Left hindlimb (tissue), 1 donor: Measurements from ENCODE around the gene FAM3C.
A peak's percentile ranks its signal among the peaks of the same experiment; 100 is the strongest.
"Not testable (repeated sequence)": the region's sequence is repeated elsewhere in the genome, so short reads cannot be mapped to it uniquely, and the experiment has no call there.

Source experiments
- DNase-seq: peaks from one replicate; pipeline ENCODE4 v3.0.0-alpha.2; 2018

The FAM3C gene

GRCh38 chr7:121395961-121396757 lies at the start of gene FAM3C:
FAM3C (minus strand) TSS chr7:121396308; CDS start chr7:121382969, 13,339 bp downstream.
- DNase-seq: peak; percentile 94

- DNase-seq: no peak
Measured at GRCh38 chr7:121442845-121443244, 46.7 kb upstream of the FAM3C start.

GRCh38 chr7:121440857-121441503 lies 44.9 kb upstream of the FAM3C start:
- no peak for DNase-seq

- DNase-seq: peak; percentile 56
Measured at GRCh38 chr7:121438043-121438955, 42.2 kb upstream of the FAM3C start.

GRCh38 chr7:121437470-121437869 lies 41.4 kb upstream of the FAM3C start:
- no peak for DNase-seq

- DNase-seq: no peak
Measured at GRCh38 chr7:121436688-121437087, 40.6 kb upstream of the FAM3C start.

GRCh38 chr7:121436136-121436535 lies 40.0 kb upstream of the FAM3C start:
- DNase-seq: no peak

GRCh38 chr7:121433775-121434174 lies 37.7 kb upstream of the FAM3C start:
- DNase-seq: no peak

- DNase-seq: not testable (repeated sequence)
Measured at GRCh38 chr7:121432486-121432885, 36.4 kb upstream of the FAM3C start.

GRCh38 chr7:121431996-121432395 lies 35.9 kb upstream of the FAM3C start:
- no peak for DNase-seq

GRCh38 chr7:121431389-121431995 lies 35.4 kb upstream of the FAM3C start:
- DNase-seq: no peak

GRCh38 chr7:121430558-121430957 lies 34.5 kb upstream of the FAM3C start:
- DNase-seq: no peak

GRCh38 chr7:121429798-121430197 lies 33.7 kb upstream of the FAM3C start:
- DNase-seq: no peak

GRCh38 chr7:121428855-121429489 lies 32.9 kb upstream of the FAM3C start:
- no peak for DNase-seq

- not testable (repeated sequence) for DNase-seq
Measured at GRCh38 chr7:121421743-121422142, 25.6 kb upstream of the FAM3C start.

GRCh38 chr7:121420976-121421375 lies 24.9 kb upstream of the FAM3C start:
- no peak for DNase-seq

GRCh38 chr7:121419201-121420148 lies 23.4 kb upstream of the FAM3C start:
- no peak for DNase-seq

GRCh38 chr7:121416533-121416932 lies 20.4 kb upstream of the FAM3C start:
- no peak for DNase-seq

GRCh38 chr7:121414436-121414835 lies 18.3 kb upstream of the FAM3C start:
- no peak for DNase-seq

GRCh38 chr7:121411597-121411979 lies 15.5 kb upstream of the FAM3C start:
- DNase-seq: no peak
